MCF 10A (cell line): ENCODE measurements around the gene NRTN. TPM values are rescaled to one million over a fixed set of nuclear protein-coding genes. Genes with fewer than 3 reads are reported as not detected.

Experiments
- BruUV-seq: library from RNA; stranded (reverse); fragments of 400-500 nt; replicated peaks from 2 replicates; lab custom pipeline; 2021; lab: Mats Ljungman, UMichigan
- CTCF ChIA-PET: fragments of 300-600 bp; sonication (Branson Sonifier 250); formaldehyde crosslinking; extraction: SDS; loops from one replicate; lab custom pipeline; 2021; ENCODE audit warnings: antibody characterized with exemption, inconsistent platforms; lab: Yijun Ruan, JAX
- POLR2A ChIA-PET: fragments of 300-600, 350-650 bp; sonication (Branson Sonifier 250); formaldehyde crosslinking; extraction: SDS; loops from one replicate; lab custom pipeline; 2020; ENCODE audit warnings: antibody characterized with exemption, inconsistent platforms; lab: Yijun Ruan, JAX
- DNase-seq: peaks from one replicate; pipeline ENCODE4 v3.0.0-alpha.2; 2018; ENCODE audit not compliant: unreplicated experiment
- H3K27ac Mint-ChIP-seq: one replicate; pipeline ENCODE4 v1.8.0; 2022; ENCODE audit warnings: mild to moderate bottlenecking, low read depth, mixed read lengths; ENCODE audit not compliant: unreplicated experiment
- H3K27me3 Mint-ChIP-seq: one replicate; pipeline ENCODE4 v1.8.0; 2022; ENCODE audit warnings: mixed read lengths; ENCODE audit not compliant: insufficient read depth, unreplicated experiment
- H3K36me3 Mint-ChIP-seq: one replicate; pipeline ENCODE4 v1.8.0; 2022; ENCODE audit warnings: mild to moderate bottlenecking, moderate library complexity, mixed read lengths; ENCODE audit not compliant: insufficient read depth, unreplicated experiment
- H3K4me1 Mint-ChIP-seq: one replicate; pipeline ENCODE4 v1.8.0; 2022; ENCODE audit warnings: mixed read lengths; ENCODE audit not compliant: insufficient read depth, unreplicated experiment
- H3K4me3 Mint-ChIP-seq: one replicate; pipeline ENCODE4 v1.8.0; 2022; ENCODE audit warnings: mild to moderate bottlenecking, moderate library complexity, mixed read lengths; ENCODE audit not compliant: unreplicated experiment
- H3K9me3 Mint-ChIP-seq: one replicate; pipeline ENCODE4 v1.8.0; 2022; ENCODE audit warnings: mixed read lengths; ENCODE audit not compliant: unreplicated experiment
- CTCF ChIP-seq: fragments of 200-600 bp; IDR thresholded peaks from one replicate; pipeline ENCODE4 v1.8.0; 2022; ENCODE audit warnings: antibody characterized with exemption, mild to moderate bottlenecking; ENCODE audit not compliant: unreplicated experiment
- intact Hi-C: fragments of 100-400 bp; cut with micrococcal nuclease; formaldehyde crosslinking; loops from 2 replicates; pipeline ENCODE4 v1.14.1; 2022
- total RNA-seq: library from RNA; stranded (reverse); gene quantifications from 2 replicates; pipeline ENCODE4 v1.2.3, GENCODE V29; 2022

NRTN gene
- total RNA-seq, 1 experiment from 2014 or later = 0.75 TPM

GRCh38 chr19:5803441-5803751 is 1.5 kb upstream of the NRTN start:
- no peaks in the 10 kb centered on the region for H3K27me3 Mint-ChIP-seq
- peaks cover 9% of the 10 kb centered on the region for H3K36me3 Mint-ChIP-seq
- no peaks in the 10 kb centered on the region for H3K4me1 Mint-ChIP-seq
- DNase-seq = no peak
- H3K4me3 Mint-ChIP-seq = peak overlapping the region; percentile 66
- intact Hi-C loops = loop anchor here (10.0 kb wide), 1 partner anchor 181 kb away; no protein-coding TSS in a partner anchor
- TF ChIP-seq CTCF = no peak
- POLR2A ChIA-PET = interaction anchor here (0.7 to 1.6 kb wide), 5 partner anchors 13 to 175 kb away, joined by 3 to 21 read pairs (median 4); partner anchors contain the start of genes DUS3L, NDUFA11 and RANBP3
- no peak overlapping the region for H3K27ac Mint-ChIP-seq
- CTCF ChIA-PET = interaction anchor here (0.6 to 2.1 kb wide), 25 partner anchors 9 to 565 kb away, joined by 3 to 45 read pairs (median 5); partner anchors contain the start of genes DUS3L and NDUFA11
- BruUV-seq = no TSS peak
- no peaks in the 10 kb centered on the region for H3K9me3 Mint-ChIP-seq

GRCh38 chr19:5803752-5804515 is 933 bp upstream of the NRTN start:
- Mint-ChIP-seq H3K4me3 (peak overlapping the region; percentile 66), H3K9me3 (no peaks in the 10 kb centered on the region), H3K27me3 (no peaks in the 10 kb centered on the region), H3K36me3 (peaks cover 9% of the 10 kb centered on the region), H3K27ac (no peak overlapping the region), H3K4me1 (no peaks in the 10 kb centered on the region)
- CTCF ChIA-PET = interaction anchor here (0.6 to 2.1 kb wide), 42 partner anchors 9 to 564 kb away, joined by 3 to 45 read pairs (median 4); partner anchors contain the start of genes DUS3L, FUT3 and NDUFA11
- intact Hi-C loops = loop anchor here (1.0 to 10.0 kb wide), 3 partner anchors 19 to 181 kb away; no protein-coding TSS in a partner anchor
- BruUV-seq = no TSS peak
- POLR2A ChIA-PET = interaction anchor here (0.5 to 1.6 kb wide), 9 partner anchors 13 to 174 kb away, joined by 3 to 21 read pairs (median 4); partner anchors contain the start of genes DUS3L, NDUFA11 and RANBP3
- DNase-seq = peak; percentile 91
- peak; percentile 95 for TF ChIP-seq CTCF

- BruUV-seq = no TSS peak
- peak; percentile 72 for DNase-seq
- POLR2A ChIA-PET = no interaction called here
- Mint-ChIP-seq H3K36me3 (peaks cover 9% of the 10 kb centered on the region), H3K27ac (no peak overlapping the region), H3K9me3 (no peaks in the 10 kb centered on the region), H3K4me3 (peak overlapping the region; percentile 29), H3K4me1 (no peaks in the 10 kb centered on the region), H3K27me3 (no peaks in the 10 kb centered on the region)
- TF ChIP-seq CTCF = peak; percentile 77
- intact Hi-C loops = loop anchor here (2.0 to 10.0 kb wide), 2 partner anchors 87 to 179 kb away; no protein-coding TSS in a partner anchor
- CTCF ChIA-PET = interaction anchor here (0.6 to 0.7 kb wide), 4 partner anchors 11 to 625 kb away, joined by 3 to 4 read pairs (median 3); no protein-coding TSS in a partner anchor
Observed at GRCh38 chr19:5805462-5806132, 730 bp downstream of the NRTN start.
